Loucy (cell line): Measurements from ENCODE around the gene MEPCE.

Source experiments
- EZH2phosphoT487 ChIP-seq: fragments of 200-600 bp; IDR thresholded peaks from 2 replicates; pipeline ENCODE4 v1.6.1; 2018; ENCODE audit warnings: antibody characterized with exemption, mild to moderate bottlenecking, moderate library complexity, borderline replicate concordance
- TF ChIP-seq, protein P1 (sequence below): fragments of 200-600 bp; sonication (generic); conservative IDR thresholded peaks from 2 replicates; pipeline ENCODE4 v1.5.1; 2014; ENCODE audit warnings: mild to moderate bottlenecking, antibody characterized with exemption, low read length

DNA sequence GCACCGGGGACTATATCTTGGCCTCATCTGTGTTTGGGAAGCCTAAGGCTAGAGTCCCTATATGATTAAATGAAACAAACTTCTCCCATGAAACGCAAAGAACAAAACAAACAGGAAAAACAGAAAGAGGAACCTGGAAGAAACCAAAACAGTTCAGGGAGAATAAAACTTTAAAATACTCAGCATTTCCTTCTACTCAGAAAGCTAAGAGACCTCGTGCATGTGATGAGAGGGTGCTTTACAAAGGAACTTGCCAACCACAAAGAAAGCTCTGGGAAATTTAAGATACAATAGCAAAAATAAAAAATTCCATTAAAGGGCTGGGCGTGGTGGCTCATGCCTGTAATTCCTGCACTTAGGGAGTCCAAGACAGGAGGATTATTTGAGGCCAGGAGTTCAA lies 49.4 kb upstream of the MEPCE start:
- TF ChIP-seq, protein P1, sequence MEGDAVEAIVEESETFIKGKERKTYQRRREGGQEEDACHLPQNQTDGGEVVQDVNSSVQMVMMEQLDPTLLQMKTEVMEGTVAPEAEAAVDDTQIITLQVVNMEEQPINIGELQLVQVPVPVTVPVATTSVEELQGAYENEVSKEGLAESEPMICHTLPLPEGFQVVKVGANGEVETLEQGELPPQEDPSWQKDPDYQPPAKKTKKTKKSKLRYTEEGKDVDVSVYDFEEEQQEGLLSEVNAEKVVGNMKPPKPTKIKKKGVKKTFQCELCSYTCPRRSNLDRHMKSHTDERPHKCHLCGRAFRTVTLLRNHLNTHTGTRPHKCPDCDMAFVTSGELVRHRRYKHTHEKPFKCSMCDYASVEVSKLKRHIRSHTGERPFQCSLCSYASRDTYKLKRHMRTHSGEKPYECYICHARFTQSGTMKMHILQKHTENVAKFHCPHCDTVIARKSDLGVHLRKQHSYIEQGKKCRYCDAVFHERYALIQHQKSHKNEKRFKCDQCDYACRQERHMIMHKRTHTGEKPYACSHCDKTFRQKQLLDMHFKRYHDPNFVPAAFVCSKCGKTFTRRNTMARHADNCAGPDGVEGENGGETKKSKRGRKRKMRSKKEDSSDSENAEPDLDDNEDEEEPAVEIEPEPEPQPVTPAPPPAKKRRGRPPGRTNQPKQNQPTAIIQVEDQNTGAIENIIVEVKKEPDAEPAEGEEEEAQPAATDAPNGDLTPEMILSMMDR = no peak
- no peak for TF ChIP-seq EZH2phosphoT487
